Thoracic aorta (tissue), 2 donors: ENCODE data around the gene ARHGEF19. TPM values are rescaled to one million over a fixed set of nuclear protein-coding genes. Genes with fewer than 3 reads are reported as not detected.
A peak's percentile ranks its signal among the peaks of the same experiment; 100 is the strongest.

Experiments
- ATAC-seq: fragments of 150-250 bp; one replicate; pipeline ENCODE4 v1.8.0; 2017; ENCODE audit warnings: low read depth; ENCODE audit not compliant: insufficient number of reproducible peaks, low FRiP score
- DNase-seq: peaks from one replicate; pipeline ENCODE4 v3.0.0-alpha.2; 2020; ENCODE audit warnings: low spot score
- H3K27ac ChIP-seq, 2 donors: fragments of 200-600 bp; sonication (generic); 1 replicate in 1 of 2; 2 replicates in 1 of 2; pipeline ENCODE4 v1.5.1; 2016; ENCODE audit warnings: mild to moderate bottlenecking in 2 of 2, moderate library complexity in 2 of 2
- H3K27me3 ChIP-seq: fragments of 200-600 bp; sonication (generic); replicated peaks from 2 replicates; pipeline ENCODE4 v1.6.0; 2016; ENCODE audit warnings: mild to moderate bottlenecking; ENCODE audit not compliant: insufficient read depth
- H3K36me3 ChIP-seq: fragments of 200-600 bp; sonication (generic); one replicate; pipeline ENCODE4 v1.5.1; 2016
- H3K4me1 ChIP-seq, 2 donors: fragments of 200-600 bp; sonication (generic); 1 replicate in 1 of 2; 2 replicates in 1 of 2; pipeline versions ENCODE4 v1.5.1 to v1.6.0; 2016; ENCODE audit warnings: low read depth in 2 of 2, mild to moderate bottlenecking in 1 of 2; ENCODE audit not compliant: control insufficient read depth in 1 of 2
- H3K4me3 ChIP-seq: fragments of 200-600 bp; sonication (generic); 2 replicates; pipeline ENCODE4 v1.5.1; 2016; ENCODE audit warnings: mild to moderate bottlenecking
- H3K9me3 ChIP-seq: fragments of 200-600 bp; sonication (generic); 2 replicates; pipeline ENCODE4 v1.5.1; 2016
- CTCF ChIP-seq: fragments of 200-600 bp; sonication (generic); IDR thresholded peaks from one replicate; pipeline ENCODE4 v1.5.1; 2019; ENCODE audit warnings: antibody characterized with exemption
- total RNA-seq, 2 donors: library from RNA; depleted of rRNA; stranded (reverse); fragments of >200 nt; gene quantifications; one replicate each; pipeline versions ENCODE4 v1.1.0 to v1.2.3, GENCODE V29; 2016

Gene ARHGEF19
- total RNA-seq, 2 donors from 2014 or later, result 8.1 to 8.5 TPM

DNA sequence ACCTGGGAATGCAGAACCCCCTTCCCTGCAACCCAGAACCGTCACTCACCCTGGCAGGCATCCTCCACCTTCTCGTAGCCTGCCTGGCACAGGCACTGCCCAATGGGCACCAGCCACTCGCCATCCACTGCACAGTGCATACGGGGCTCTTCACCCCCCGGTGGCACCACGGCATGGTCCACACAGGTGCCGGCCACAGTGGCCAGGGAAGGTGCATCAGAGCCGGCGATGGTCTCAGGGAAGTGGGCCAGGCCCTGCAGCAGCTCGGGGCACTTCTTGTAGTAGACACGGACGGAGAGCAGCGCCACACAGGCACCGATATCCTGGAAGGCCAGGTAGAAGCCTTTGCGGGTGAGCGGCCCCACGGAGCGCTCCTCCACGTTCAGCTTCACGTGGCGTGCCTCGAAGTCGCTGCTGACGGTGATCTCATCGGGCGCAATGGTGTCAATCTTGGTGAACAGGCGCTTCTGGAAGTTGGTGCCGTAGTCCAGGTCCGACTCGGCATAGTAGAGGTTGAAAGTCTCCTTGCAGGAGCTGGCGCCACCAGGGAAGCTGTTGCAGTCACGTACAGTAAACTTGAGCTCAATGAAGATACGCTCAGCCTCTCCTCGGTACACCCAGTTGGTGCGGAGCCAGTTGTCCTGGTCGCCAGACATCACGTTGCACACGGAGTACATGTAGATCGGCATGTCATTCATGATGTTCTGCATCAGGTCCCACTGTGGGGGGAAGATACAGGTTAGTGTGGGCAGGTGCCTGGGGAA, 63.9 kb downstream of the ARHGEF19 start:
- ATAC-seq, result no peak
- Histone ChIP-seq H3K27ac (peak overlapping the region in 1 of 2 donors; percentile 96), H3K4me3 (no peak overlapping the region), H3K36me3 (peaks cover 6% of the 10 kb centered on the region), H3K9me3 (no peaks in the 10 kb centered on the region), H3K4me1 (peaks cover 32 to 81% of the 10 kb centered on the region in 2 donors), H3K27me3 (no peaks in the 10 kb centered on the region)
- no peak for DNase-seq
- TF ChIP-seq CTCF, result no peak

Other genes with a start within 250 kb of the ARHGEF19 start
- gene ZBTB17, start 236.6 kb downstream of the ARHGEF19 start, total RNA-seq, result 10 to 100 TPM; 42.9 to 46.5 TPM
- not detected for gene SRARP, start 208.4 kb downstream of the ARHGEF19 start, total RNA-seq
- 100 to 1,000 TPM; 223 to 430 TPM for gene HSPB7, start 194.6 kb downstream of the ARHGEF19 start, total RNA-seq
- gene CLCNKA, start 190.6 kb downstream of the ARHGEF19 start, total RNA-seq, result 1 to 10 TPM in 1 of 2 donors, not detected in 1; 4.7 TPM
- gene CLCNKB, start 168.9 kb downstream of the ARHGEF19 start, total RNA-seq, result not detected
- not detected for gene FAM131C, start 139.0 kb downstream of the ARHGEF19 start, total RNA-seq
- gene EPHA2, start 56.6 kb downstream of the ARHGEF19 start, total RNA-seq, result 10 to 100 TPM; 20.3 to 32.9 TPM
- gene CPLANE2, start 24.5 kb upstream of the ARHGEF19 start, total RNA-seq, result 10 to 100 TPM in 1 of 2 donors, 1 to 10 TPM in 1; 9.3 to 14.6 TPM
- 10 to 100 TPM; 71.2 to 72.2 TPM for gene FBXO42, start 139.8 kb upstream of the ARHGEF19 start, total RNA-seq
- 10 to 100 TPM; 79.4 to 85.4 TPM for gene SZRD1, start 154.6 kb upstream of the ARHGEF19 start, total RNA-seq
- gene SPATA21, start 224.8 kb upstream of the ARHGEF19 start, total RNA-seq, result not detected
- 10 to 100 TPM; 38.9 to 55.1 TPM for gene NECAP2, start 228.1 kb upstream of the ARHGEF19 start, total RNA-seq